Ammon's horn (tissue), 1 donor: ENCODE data around the gene TXNDC12.
"Not testable (repeated sequence)": the region's sequence is repeated elsewhere in the genome, so short reads cannot be mapped to it uniquely, and the experiment has no call there.

Experiments
- DNase-seq: peaks from one replicate; pipeline ENCODE4 v3.0.0-alpha.2; 2016; ENCODE audit warnings: low spot score

The TXNDC12 gene

GRCh38 chr1:52055066-52055865, at the start of gene TXNDC12:
TXNDC12 (minus strand) TSS chr1:52055191; CDS start chr1:52055096, 95 bp downstream.
- peak; percentile 93 for DNase-seq

- DNase-seq: no peak
Measured at GRCh38 chr1:52102336-52103013, 47.5 kb upstream of the TXNDC12 start.

- DNase-seq: no peak
Measured at GRCh38 chr1:52098139-52098871, 43.3 kb upstream of the TXNDC12 start.

GRCh38 chr1:52096216-52096615, 41.2 kb upstream of the TXNDC12 start:
- DNase-seq: no peak

GRCh38 chr1:52094300-52094699, 39.3 kb upstream of the TXNDC12 start:
- DNase-seq: not testable (repeated sequence)

- not testable (repeated sequence) for DNase-seq
Measured at GRCh38 chr1:52087892-52088291, 32.9 kb upstream of the TXNDC12 start.

- no peak for DNase-seq
Measured at GRCh38 chr1:52080014-52080415, 25.0 kb upstream of the TXNDC12 start.

- not testable (repeated sequence) for DNase-seq
Measured at GRCh38 chr1:52077277-52077676, 22.3 kb upstream of the TXNDC12 start.

- DNase-seq: no peak
Measured at GRCh38 chr1:52072291-52072690, 17.3 kb upstream of the TXNDC12 start.

GRCh38 chr1:52070704-52071103, 15.7 kb upstream of the TXNDC12 start:
- DNase-seq: no peak

- DNase-seq: no peak
Measured at GRCh38 chr1:52063192-52063591, 8.2 kb upstream of the TXNDC12 start.

- no peak for DNase-seq
Measured at GRCh38 chr1:52060822-52061221, 5.8 kb upstream of the TXNDC12 start.

GRCh38 chr1:52059888-52060287, 4.9 kb upstream of the TXNDC12 start:
- DNase-seq: no peak

GRCh38 chr1:52059321-52059720, 4.3 kb upstream of the TXNDC12 start:
- no peak for DNase-seq

- no peak for DNase-seq
Measured at GRCh38 chr1:52057876-52058415, 3.0 kb upstream of the TXNDC12 start.

GRCh38 chr1:52057255-52057654, 2.3 kb upstream of the TXNDC12 start:
- DNase-seq: no peak

- DNase-seq: no peak
Measured at GRCh38 chr1:52056937-52057231, 1.9 kb upstream of the TXNDC12 start.

- peak; percentile 98 for DNase-seq
Measured at GRCh38 chr1:52056163-52056936, 1.4 kb upstream of the TXNDC12 start, which contains the start of gene BTF3L4. BTF3L4 (plus strand) TSS chr1:52056295; CDS start chr1:52059848, 3,553 bp downstream.

GRCh38 chr1:52055866-52056162, 823 bp upstream of the TXNDC12 start:
- no peak for DNase-seq

GRCh38 chr1:52054496-52055065, 410 bp downstream of the TXNDC12 start:
- no peak for DNase-seq

- no peak for DNase-seq
Measured at GRCh38 chr1:52053862-52054261, 1.1 kb downstream of the TXNDC12 start.

- not testable (repeated sequence) for DNase-seq
Measured at GRCh38 chr1:52049337-52049736, 5.7 kb downstream of the TXNDC12 start.
